GM21381 (cell line): ENCODE measurements around the gene CRX.
"Not testable (repeated sequence)": the region's sequence is repeated elsewhere in the genome, so short reads cannot be mapped to it uniquely, and the experiment has no call there.

ENCODE experiments used
- ATAC-seq: cut with Tn5 transposase; IDR thresholded peaks from one replicate; pipeline ENCODE4 v1.9.1; 2021; ENCODE audit warnings: mild to moderate bottlenecking, moderate library complexity; ENCODE audit not compliant: unreplicated experiment

The CRX gene

GRCh38 chr19:47803148-47803547 is 18.6 kb upstream of the CRX start:
- not testable (repeated sequence) for ATAC-seq

- ATAC-seq, result not testable (repeated sequence)
These were observed 18.1 kb upstream of the CRX start for GRCh38 chr19:47803671-47804070.

DNA sequence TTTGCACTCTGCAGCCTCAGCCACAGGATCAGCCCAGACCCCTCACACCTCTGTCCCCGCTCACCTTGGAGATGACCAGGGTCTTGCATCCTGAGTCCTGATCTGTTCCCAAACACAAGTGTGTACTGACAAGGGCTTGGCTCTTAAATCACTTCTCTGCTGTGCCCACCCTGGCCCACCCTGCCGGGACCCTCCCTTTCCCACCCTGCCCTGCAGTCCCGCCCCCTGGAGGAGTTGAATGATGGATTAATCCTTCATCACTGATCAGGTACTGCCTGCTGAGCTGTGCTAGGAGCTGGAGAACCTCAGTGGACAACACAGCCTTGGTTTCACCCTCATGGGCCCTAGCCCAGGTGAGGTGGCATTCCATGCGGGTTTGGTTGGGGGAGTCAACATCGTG is 17.3 kb upstream of the CRX start, which contains the start of gene TPRX1:
TSS of gene TPRX1 (minus strand) at position 101 of the 400 bp plus-strand sequence. CDS start at position 89, 12 bp downstream.
- not testable (repeated sequence) for ATAC-seq

DNA sequence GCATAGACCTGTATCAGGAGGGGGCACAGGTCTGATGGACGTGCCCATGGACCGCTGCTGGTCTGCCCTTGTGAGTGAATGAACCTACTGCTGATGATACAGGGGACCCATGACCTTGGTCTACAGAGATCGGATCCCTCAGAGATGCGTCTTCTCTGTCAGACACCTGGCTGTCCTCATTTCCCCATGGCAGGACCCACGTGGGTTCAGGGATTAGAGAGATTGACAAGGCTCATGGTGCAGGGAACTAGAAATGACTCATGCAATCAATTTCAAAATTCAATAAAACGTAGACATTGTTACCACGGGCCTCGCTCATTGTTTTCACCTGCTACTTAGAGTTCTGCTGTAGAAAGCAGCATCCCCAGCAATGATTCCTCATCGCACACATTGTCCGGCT is 16.4 kb upstream of the CRX start:
- ATAC-seq, result no peak

- no peak for ATAC-seq
These were observed 15.3 kb upstream of the CRX start for GRCh38 chr19:47806435-47806834.

DNA sequence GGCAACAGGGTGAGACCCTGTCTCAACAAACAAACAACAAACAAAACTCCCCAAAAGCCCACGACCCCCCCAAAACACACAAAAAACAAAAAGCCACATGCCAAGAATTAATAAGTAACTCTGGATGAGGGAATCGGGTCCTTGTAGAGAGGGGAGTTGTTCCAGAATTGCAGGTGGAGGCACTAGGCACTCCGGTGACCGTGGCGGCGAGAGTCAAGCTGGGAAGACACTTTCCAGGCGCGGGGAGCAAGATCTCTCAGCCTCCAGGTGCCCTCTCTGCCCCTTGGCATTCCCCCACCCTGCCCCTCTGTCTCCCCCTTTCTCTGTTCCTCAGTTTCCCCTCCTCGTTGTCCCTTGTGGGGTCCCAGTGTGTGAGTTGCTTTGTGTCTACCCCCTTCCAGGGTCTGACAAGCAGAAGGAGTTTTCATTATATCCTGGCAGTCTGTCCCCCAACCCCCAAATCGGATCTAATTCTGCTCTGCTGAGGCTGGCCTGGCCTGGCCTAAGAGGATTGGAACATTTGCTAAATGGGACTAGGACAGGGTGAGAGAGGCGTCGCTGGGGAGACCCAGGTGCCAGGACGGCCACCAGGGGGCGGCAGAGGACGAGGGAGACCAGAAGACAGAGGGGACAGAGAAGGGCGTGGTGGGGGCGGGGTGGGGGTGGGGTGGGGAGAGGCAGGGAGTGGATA is 8.3 kb upstream of the CRX start:
- no peak for ATAC-seq

GRCh38 chr19:47813995-47814328 is 7.8 kb upstream of the CRX start:
- no peak for ATAC-seq

GRCh38 chr19:47816270-47816669 is 5.5 kb upstream of the CRX start:
- not testable (repeated sequence) for ATAC-seq

DNA sequence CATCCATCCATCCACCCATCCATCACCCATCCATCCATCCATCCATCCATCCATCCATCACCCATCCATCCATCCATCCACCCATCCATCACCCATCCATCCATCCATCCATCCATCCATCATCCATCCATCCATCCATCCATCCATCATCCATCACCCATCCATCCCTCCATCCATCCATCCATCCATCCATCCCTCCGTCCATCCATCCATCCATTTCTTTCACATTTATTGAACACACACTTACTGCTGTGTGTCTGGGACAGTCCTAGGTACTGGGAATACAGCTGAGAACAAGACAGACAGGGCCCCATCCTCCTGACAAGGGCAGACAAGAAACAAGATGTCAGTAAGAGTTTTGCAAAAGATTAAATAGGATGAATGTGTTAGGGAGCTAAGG is 3.5 kb upstream of the CRX start:
- ATAC-seq, result not testable (repeated sequence)

DNA sequence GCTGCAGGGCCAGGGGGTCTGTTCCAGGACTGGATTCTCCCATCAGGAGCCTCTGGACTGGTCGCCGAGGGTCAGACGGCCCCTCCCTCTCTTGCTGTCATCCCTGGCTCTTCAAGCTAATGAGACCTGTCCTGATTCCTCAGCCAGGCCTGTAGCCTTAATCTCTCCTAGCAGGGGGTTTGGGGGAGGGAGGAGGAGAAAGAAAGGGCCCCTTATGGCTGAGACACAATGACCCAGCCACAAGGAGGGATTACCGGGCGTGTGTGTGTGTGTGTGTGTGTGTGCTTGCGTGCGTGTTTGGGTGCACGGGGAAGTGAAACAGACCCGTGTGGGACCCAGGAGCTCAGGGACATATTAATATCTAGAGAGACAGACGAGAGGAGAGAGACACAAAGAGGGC is 1.9 kb upstream of the CRX start:
- ATAC-seq, result no peak

- ATAC-seq, result no peak
These were observed 1.3 kb upstream of the CRX start for GRCh38 chr19:47820410-47820809.

DNA sequence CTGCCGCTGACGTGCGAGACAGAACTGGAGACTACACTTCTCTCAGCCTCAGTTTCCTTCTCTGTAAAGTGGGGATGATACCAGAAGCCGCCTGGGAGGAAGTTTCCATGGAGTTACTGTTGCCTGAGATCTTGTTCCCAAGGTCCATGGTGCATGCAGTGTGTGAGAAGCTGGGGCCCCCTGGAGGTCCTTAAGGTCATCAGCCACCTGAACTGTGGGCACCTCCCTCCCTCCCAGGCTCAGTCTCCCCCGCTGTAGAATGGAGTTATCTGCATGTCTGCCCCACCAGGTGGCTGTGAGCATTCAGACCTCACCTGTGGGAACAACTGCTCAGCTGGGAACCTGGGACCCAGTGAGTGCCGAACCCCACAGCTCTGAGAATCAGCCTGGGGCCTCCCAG is 2.7 kb downstream of the CRX start:
- ATAC-seq, result no peak

DNA sequence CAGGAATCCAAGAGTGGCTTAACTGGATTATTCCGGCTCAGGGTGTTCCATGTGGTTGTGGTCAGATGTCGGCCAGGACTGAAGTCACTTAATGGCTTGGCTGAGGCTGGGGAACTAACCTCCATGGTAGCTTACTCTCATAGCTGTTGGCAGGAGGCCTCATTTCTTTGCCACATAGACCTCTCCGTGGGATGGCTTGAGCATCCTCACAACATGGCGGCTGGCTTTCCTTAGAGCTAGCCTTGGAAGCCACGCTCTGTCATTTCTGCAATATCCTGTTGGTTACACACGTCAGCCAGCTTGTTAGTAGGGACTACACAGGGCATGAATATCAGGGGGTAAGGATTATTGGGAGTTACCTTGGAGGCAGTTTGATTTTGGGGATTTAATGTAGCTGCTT is 5.1 kb downstream of the CRX start:
- no peak for ATAC-seq

DNA sequence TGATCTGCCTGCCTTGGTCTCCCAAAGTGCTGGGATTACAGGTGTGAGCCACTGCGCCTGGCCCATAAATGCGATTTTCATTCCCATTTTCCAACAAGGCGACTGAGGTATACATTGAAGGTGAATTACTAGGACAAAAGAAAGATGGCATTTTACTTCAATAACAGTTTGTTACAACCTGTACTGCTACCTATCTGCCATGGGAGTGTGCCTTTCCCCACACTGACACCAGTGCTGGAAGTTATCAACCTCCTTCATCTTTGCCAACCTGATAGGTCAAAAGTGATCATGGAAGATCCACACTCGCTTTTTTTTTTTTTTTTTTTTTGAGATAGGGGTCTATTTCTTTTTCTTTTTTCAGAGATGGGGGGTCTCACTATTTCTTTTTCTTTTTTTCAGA is 11.0 kb downstream of the CRX start:
- no peak for ATAC-seq

DNA sequence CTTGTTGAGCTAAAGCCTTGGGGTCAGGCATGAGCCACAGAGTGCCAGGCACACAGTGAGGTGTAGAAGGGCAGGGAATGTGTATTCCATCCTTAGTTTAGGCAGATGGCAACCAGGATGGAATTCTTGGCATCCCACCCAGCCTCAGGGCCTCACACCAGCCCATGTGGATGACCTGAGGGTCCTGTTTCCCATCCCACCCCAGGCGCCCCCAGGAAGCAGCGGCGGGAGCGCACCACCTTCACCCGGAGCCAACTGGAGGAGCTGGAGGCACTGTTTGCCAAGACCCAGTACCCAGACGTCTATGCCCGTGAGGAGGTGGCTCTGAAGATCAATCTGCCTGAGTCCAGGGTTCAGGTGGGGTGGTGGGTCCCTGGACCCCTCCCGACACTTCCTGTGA is 14.3 kb downstream of the CRX start:
- ATAC-seq, result no peak

- ATAC-seq, result no peak
These were observed 17.7 kb downstream of the CRX start for GRCh38 chr19:47839411-47839810.

GRCh38 chr19:47839913-47840312 is 18.2 kb downstream of the CRX start:
- ATAC-seq, result no peak

- no peak for ATAC-seq
These were observed 21.2 kb downstream of the CRX start for GRCh38 chr19:47842941-47843340.

- ATAC-seq, result no peak
These were observed 26.7 kb downstream of the CRX start for GRCh38 chr19:47848425-47848822.

- no peak for ATAC-seq
These were observed 27.2 kb downstream of the CRX start for GRCh38 chr19:47848823-47849473.

- ATAC-seq, result no peak
These were observed 31.3 kb downstream of the CRX start for GRCh38 chr19:47853003-47853402.

DNA sequence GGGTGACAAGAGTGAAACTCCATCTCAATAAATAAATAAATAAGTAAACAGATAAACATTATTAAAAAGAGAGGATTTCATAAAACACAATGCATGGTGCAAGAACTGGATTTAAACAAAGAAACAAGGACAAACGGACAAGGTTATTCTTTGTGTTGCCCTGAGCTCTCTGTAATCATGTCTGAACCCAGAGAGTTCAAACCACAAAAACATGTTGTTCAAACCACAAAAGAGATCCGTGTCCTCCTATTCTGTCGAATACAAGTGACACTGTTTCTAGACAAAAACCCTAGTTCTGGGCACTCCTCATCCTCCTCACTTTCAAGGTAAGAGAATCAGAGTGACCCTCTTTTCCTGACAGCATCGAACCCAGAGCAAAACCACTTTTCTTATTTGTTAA is 32.7 kb downstream of the CRX start:
- no peak for ATAC-seq

GRCh38 chr19:47858231-47858630 is 36.5 kb downstream of the CRX start:
- not testable (repeated sequence) for ATAC-seq
